ENCODE measurements around the gene TMEM144.

The TMEM144 gene

DNA sequence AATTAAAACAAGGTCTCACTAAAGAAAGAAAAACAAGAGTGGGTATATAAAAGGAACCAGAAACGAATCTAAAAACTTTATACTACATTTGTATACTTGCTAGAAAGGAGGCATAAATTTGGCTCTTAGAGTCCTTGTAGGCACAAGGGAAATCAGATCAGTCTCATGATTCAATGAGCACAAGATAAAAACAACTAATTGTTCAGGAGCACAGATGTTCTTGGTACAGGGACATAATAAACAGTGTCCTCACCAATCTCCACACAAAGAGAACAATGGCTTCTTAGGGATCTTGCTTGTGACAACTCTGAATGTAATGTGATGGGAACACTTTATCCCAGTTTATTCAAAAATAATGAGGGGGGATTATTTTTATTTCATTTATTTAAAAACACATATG is 28.3 kb downstream of the TMEM144 start:
- no peak overlapping the region for H3K4me3 ChIP-seq (ENCODE audit: low read depth, low read length)
- TF ChIP-seq, protein P1, sequence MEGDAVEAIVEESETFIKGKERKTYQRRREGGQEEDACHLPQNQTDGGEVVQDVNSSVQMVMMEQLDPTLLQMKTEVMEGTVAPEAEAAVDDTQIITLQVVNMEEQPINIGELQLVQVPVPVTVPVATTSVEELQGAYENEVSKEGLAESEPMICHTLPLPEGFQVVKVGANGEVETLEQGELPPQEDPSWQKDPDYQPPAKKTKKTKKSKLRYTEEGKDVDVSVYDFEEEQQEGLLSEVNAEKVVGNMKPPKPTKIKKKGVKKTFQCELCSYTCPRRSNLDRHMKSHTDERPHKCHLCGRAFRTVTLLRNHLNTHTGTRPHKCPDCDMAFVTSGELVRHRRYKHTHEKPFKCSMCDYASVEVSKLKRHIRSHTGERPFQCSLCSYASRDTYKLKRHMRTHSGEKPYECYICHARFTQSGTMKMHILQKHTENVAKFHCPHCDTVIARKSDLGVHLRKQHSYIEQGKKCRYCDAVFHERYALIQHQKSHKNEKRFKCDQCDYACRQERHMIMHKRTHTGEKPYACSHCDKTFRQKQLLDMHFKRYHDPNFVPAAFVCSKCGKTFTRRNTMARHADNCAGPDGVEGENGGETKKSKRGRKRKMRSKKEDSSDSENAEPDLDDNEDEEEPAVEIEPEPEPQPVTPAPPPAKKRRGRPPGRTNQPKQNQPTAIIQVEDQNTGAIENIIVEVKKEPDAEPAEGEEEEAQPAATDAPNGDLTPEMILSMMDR (IDR thresholded peaks at IDR 0.05; ENCODE audit: borderline replicate concordance, insufficient read depth, low read depth, low read length): no peak

DNA sequence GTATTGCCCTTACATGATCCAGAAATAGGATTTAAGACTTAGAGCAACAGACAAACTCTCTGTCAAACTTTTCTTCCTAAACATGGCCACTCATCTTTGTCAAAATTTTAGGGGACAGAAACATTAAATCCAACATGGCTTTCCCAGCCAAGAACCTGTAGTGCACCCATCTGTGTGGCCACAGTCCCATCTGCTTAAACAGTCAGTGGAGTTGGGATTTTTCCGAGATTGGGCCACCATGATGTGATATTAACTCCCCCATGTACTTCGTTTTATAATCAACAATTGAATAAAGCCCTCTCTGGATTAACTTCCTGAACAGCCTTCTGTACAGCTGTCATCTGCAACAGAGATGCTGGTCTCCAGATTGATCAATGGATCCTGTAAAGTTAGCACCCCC is 28.9 kb downstream of the TMEM144 start:
- no peak overlapping the region for H3K4me3 ChIP-seq (ENCODE audit: low read depth, low read length)
- TF ChIP-seq, protein P1 (IDR thresholded peaks at IDR 0.05; ENCODE audit: borderline replicate concordance, insufficient read depth, low read depth, low read length): no peak

DNA sequence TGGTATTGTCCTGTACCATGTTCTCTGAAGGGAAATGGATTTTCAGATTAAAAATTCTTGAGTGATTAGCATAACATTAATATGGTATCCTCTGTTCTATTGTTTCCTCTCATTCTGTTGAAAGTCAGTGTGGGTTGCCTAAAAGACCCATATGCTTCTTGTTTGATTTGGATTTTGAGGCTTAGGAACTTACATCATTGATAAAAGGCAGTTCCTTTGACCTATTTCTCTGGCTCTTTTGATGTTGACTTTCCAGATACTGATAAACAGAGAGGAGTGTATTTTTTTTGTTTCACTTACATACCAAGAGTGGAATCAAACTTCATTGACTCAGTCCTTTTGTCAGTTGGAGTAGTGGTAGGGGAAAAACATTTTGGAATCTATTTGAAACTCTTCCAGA is 32.8 kb downstream of the TMEM144 start:
- TF ChIP-seq, protein P1 (IDR thresholded peaks at IDR 0.05; ENCODE audit: borderline replicate concordance, insufficient read depth, low read depth, low read length): no peak
- no peak overlapping the region for H3K4me3 ChIP-seq (ENCODE audit: low read depth, low read length)

DNA sequence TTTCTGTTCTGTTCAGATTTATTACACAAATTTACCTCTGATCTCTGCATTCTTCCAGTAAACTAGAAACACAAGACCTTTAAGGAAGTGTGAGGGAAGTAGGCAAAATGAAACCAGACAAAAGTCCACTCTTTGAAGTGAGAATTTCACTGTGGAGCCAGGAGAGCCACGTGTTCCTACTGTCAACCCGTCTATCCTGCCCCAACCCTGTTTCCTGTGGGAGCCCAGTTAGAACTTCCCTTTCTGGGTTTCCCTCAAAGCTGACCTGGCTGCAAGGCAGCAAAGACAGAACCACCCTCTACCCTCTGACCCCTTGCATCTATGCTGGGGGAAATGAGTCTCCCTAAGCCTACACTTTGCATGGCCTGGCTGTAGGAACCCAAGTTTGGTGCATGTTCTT is 40.0 kb downstream of the TMEM144 start:
- TF ChIP-seq, protein P1 (IDR thresholded peaks at IDR 0.05; ENCODE audit: borderline replicate concordance, insufficient read depth, low read depth, low read length): no peak
- no peak overlapping the region for H3K4me3 ChIP-seq (ENCODE audit: low read depth, low read length)

DNA sequence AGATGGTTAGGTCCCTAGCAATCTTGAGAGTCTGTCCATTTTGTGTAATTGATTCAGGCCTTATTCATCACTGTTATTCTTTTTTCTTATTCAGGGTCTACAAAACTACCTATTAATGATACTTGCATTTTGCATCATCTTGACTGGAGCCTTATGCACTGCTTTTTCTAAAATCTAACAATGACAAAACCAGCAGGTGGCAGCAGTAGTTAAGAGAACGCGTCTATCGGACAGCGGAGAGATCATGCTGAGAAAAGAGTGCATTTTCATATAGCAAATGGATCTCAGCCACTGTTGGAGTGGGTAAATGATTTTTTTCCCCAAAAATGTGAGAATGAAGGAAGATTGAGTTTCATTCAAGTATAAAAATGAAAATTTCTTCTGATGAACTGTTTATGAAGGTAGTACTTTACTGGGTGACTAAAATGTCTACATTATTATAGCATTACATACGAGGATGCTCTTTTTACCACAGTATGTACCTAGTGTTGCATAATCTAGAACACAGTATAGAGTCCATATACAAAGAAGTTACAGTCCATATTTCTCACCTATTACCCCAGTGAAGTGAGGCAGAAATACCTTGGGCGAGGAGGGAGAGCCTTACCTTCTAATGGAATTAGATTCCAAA is 43.2 kb downstream of the TMEM144 start:
- TF ChIP-seq, protein P1 (IDR thresholded peaks at IDR 0.05; ENCODE audit: borderline replicate concordance, insufficient read depth, low read depth, low read length): peak; percentile 58; the same call in 1 of the 2 replicates
- H3K4me3 ChIP-seq (ENCODE audit: low read depth, low read length): no peak overlapping the region

DNA sequence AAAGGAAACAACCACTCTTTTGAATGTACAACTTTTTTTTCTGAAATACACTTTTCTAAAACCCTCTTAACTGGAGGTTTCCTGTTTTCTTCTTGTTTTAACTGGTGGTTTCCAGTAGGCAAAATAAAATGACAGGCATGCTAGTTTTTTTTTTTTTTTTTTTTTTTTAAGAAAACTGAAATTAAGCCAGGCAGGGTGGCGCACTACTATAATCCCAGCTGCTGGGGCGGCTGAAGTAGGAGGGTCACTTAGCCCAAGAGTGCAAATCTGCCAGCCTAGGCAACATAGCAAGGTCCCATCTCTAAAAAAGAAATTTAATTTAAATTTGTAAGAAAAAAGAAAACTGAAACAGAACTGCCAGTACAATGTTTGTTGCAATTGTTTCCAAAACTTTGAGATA is 44.0 kb downstream of the TMEM144 start:
- TF ChIP-seq, protein P1 (IDR thresholded peaks at IDR 0.05; ENCODE audit: borderline replicate concordance, insufficient read depth, low read depth, low read length): no peak
- H3K4me3 ChIP-seq (ENCODE audit: low read depth, low read length): no peak overlapping the region

DNA sequence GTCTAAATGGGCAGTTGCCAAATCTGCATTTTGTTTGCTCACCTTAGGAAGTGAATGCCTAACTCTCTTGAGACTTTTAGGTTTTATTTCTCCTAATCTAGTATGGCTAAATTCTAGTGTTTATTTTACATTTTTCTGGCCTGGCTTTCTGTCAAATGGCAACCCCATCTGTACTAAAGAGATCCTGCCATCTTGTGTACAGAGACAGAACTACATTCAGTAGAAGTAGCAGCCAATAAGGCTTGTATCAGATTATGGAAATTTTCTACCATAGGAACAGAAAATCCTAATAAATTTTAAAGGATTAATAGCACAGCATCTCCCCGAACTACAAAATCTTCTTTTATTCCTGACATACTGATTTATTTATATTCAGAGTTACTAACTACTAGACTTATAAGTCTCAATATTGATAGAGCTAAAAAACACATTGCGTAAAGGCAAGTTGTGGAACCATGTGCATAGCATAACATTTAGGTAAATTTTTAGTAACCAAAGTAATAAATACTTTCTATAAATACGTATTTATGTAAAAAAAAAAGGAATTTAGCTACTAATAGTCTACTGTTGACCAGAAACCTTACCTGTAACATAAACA is 45.5 kb downstream of the TMEM144 start:
- H3K4me3 ChIP-seq (ENCODE audit: low read depth, low read length): no peak overlapping the region
- TF ChIP-seq, protein P1 (IDR thresholded peaks at IDR 0.05; ENCODE audit: borderline replicate concordance, insufficient read depth, low read depth, low read length): peak; percentile 56; the same call in 1 of the 2 replicates
